Ovary (tissue), 9 donors: ENCODE results near the gene NEK2. TPM values are rescaled to one million over a fixed set of nuclear protein-coding genes. Genes with fewer than 3 reads are reported as not detected.

ENCODE experiments used
- DNase-seq, 5 donors: peaks; one replicate each; pipeline ENCODE4 v3.0.0-alpha.2; 2019 to 2020
- H3K27ac ChIP-seq, 2 donors: fragments of 200-600 bp; one replicate each; pipeline versions ENCODE4 v1.5.1 to v1.8.0; 2019 to 2022
- H3K27me3 ChIP-seq: fragments of 200-600 bp; one replicate; pipeline ENCODE4 v1.8.0; 2022
- H3K36me3 ChIP-seq: fragments of 200-600 bp; sonication (generic); one replicate; pipeline ENCODE4 v1.5.1; 2019
- H3K4me1 ChIP-seq: one replicate; pipeline ENCODE4 v1.8.1; 2013; ENCODE audit warnings: mild to moderate bottlenecking, moderate library complexity; ENCODE audit not compliant: insufficient read depth
- H3K4me3 ChIP-seq: fragments of 200-600 bp; sonication (generic); one replicate; pipeline ENCODE4 v1.5.1; 2017
- H3K9me3 ChIP-seq, 2 donors: fragments of 200-600 bp in 1 of 2; sonication (generic) in 1 of 2; one replicate each; pipeline versions ENCODE4 v1.5.1 to v1.8.1; 2013 to 2019; ENCODE audit warnings: mild to moderate bottlenecking in 1 of 2, moderate library complexity in 1 of 2
- CTCF ChIP-seq, 3 donors: fragments of 450-650 bp in 2 of 3; fragments of 200-600 bp in 1 of 3; IDR thresholded peaks; one replicate each; pipeline versions ENCODE4 v1.5.1 to v1.8.0; 2016 to 2022; ENCODE audit warnings: antibody characterized with exemption in 3 of 3, mild to moderate bottlenecking in 1 of 3
- EP300 ChIP-seq: sonication (generic); formaldehyde crosslinking; IDR thresholded peaks from one replicate; pipeline ENCODE4 v1.6.1; 2017; ENCODE audit warnings: antibody characterized with exemption
- POLR2A ChIP-seq: fragments of 450-650 bp; IDR thresholded peaks from one replicate; pipeline ENCODE4 v1.6.1; 2017; ENCODE audit warnings: antibody characterized with exemption, mild to moderate bottlenecking, moderate library complexity
- WGBS, 3 donors: extraction: QIAGEN DNeasy Blood & Tissue Kit in 1 of 3; methylation state at CpG; one replicate each; pipeline versions ENCODE4 v1.1.5 to v1.1.7; 2013 to 2017; 5-methylcytosine and 5-hydroxymethylcytosine counted together
- intact Hi-C, 4 donors: fragments of 100-400 bp; cut with DNase I; formaldehyde crosslinking; loops; one replicate each; pipeline versions ENCODE4 v1.11.0 to v1.15.1; 2022 to 2023
- polyA plus RNA-seq, 2 donors: library from polyadenylated mRNA; stranded (reverse); fragments of 200-250 nt in 1 of 2; fragments of 350-450 nt in 1 of 2; fragmentation: Illumina TruSeq in 1 of 2; extraction: RNeasy Lipid Tissue Mini Kit (QIAGEN cat#74804) in 1 of 2; gene quantifications; one replicate each; pipeline ENCODE4 v1.2.3, GENCODE V29; 2013 to 2014
- total RNA-seq, 7 donors: library from RNA; depleted of rRNA in 2 of 7; stranded (reverse); fragments of >200 nt in 2 of 7; fragmentation: NEBNext Ultra II Directional in 3 of 7; extraction: Animal tissue kit (Norgen Biotek cat#: 25700) in 3 of 7; gene quantifications; one replicate each; pipeline versions ENCODE4 v1.1.0 to v1.2.4, GENCODE V29; 2016 to 2023
- donor health status: DM: no; HTN: no; CAD: no; lungs with moderate emphysema.
- donor health status: DM: no; HTN: no; CAD: no.
- donor health status: Bipolar disorder and iron deficiency.
- donor health status: DM: yes; HTN: yes; CAD: no.
- donor health status: DM: no; HTN: no; CAD: no.
- donor health status: DM: yes; HTN: yes; CAD: no.

The NEK2 gene
- total and polyA plus RNA-seq, 9 donors, result 0.20 to 1.8 (median 0.37) TPM; not detected in 4

GRCh38 chr1:211688421-211688820, 13.0 kb upstream of the NEK2 start:
- Histone ChIP-seq H3K36me3 (no peaks in the 10 kb centered on the region), H3K9me3 (no peaks in the 10 kb centered on the region), H3K4me1 (no peaks in the 10 kb centered on the region), H3K27me3 (no peaks in the 10 kb centered on the region), H3K4me3 (no peak overlapping the region), H3K27ac (no peak overlapping the region)
- WGBS, 3 donors, result 91 to 98% (median 92%) methylated on average over 2 of the region's 2 CpGs
- no peak for TF ChIP-seq EP300
- TF ChIP-seq POLR2A, result no peak
- TF ChIP-seq CTCF (IDR thresholded peaks at IDR 0.05), result no peak
- DNase-seq, result no peak
- intact Hi-C loops, result loop anchor here in 2 of 4 donors (10.0 kb wide), 2 partner anchors 146 to 776 kb away; partner anchors contain the start of gene LPGAT1 (in 1 of the 2)

GRCh38 chr1:211687462-211688215, 12.2 kb upstream of the NEK2 start:
- H3K27me3 ChIP-seq, result no peaks in the 10 kb centered on the region
- WGBS, 3 donors, result 91 to 94% (median 93%) methylated on average over 16 of the region's 16 CpGs
- no peaks in the 10 kb centered on the region for H3K4me1 ChIP-seq
- H3K4me3 ChIP-seq, result no peak overlapping the region
- no peaks in the 10 kb centered on the region for H3K9me3 ChIP-seq
- no peak for TF ChIP-seq EP300
- no peak for TF ChIP-seq POLR2A
- no peak for TF ChIP-seq CTCF (IDR thresholded peaks at IDR 0.05)
- intact Hi-C loops, result loop anchor here in 2 of 4 donors (10.0 kb wide), 2 partner anchors 147 to 777 kb away; partner anchors contain the start of gene LPGAT1 (in 1 of the 2)
- no peaks in the 10 kb centered on the region for H3K36me3 ChIP-seq
- no peak overlapping the region for H3K27ac ChIP-seq
- no peak for DNase-seq

DNA sequence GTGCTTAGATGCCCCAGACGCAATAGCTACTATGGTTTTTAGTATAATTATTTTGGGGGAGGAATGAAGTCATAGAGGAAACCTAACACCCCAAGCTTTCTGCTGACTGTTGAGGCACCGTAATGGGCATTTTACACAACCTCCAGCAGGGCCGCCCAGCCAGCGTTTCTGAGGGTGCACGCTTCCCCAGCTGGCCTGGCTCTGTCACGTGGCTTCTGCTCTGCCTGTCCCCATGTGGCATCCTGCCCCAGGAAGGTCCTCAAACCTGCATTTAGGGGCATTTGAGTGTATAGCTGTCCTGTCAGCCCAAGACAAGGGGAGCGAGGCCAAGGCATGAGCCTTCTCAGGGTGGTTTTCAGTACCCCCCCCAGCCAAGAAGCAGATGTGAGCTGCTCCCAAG, 10.4 kb upstream of the NEK2 start:
- WGBS, 3 donors, result 79 to 85% (median 82%) methylated on average over 7 of the region's 7 CpGs
- TF ChIP-seq EP300 (no peak), POLR2A (no peak), CTCF (IDR thresholded peaks at IDR 0.05) (no peak)
- no peaks in the 10 kb centered on the region for H3K4me1 ChIP-seq
- H3K27ac ChIP-seq, result no peak overlapping the region
- DNase-seq, result no peak
- no peaks in the 10 kb centered on the region for H3K27me3 ChIP-seq
- H3K9me3 ChIP-seq, result no peaks in the 10 kb centered on the region
- intact Hi-C loops, result loop anchor here in 2 of 4 donors (10.0 kb wide), 2 partner anchors 149 to 779 kb away; partner anchors contain the start of gene LPGAT1 (in 1 of the 2)
- H3K4me3 ChIP-seq, result no peak overlapping the region
- no peaks in the 10 kb centered on the region for H3K36me3 ChIP-seq

DNA sequence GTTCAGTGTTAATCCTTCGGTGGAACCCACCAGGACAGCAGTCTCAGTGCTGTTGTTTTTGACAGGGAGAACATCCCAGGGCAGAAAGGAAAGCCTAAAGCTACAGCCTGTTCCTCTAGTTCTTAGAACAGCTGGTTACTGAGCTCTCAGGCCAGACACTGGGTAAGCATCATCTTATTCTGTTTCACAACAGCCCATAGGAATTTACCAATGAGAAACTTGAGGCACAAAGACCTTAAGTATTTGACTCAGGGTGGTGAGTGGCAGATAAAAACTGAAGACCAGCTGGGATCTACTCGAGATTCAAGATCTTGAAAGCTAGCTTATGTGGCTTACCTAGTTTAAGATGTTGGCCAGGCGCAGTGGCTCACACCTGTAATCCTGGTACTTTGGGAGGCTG, 9.4 kb upstream of the NEK2 start:
- intact Hi-C loops, result loop anchor here in 2 of 4 donors (10.0 kb wide), 2 partner anchors 150 to 780 kb away; partner anchors contain the start of gene LPGAT1 (in 1 of the 2)
- H3K27me3 ChIP-seq, result no peaks in the 10 kb centered on the region
- TF ChIP-seq EP300 (no peak), CTCF (IDR thresholded peaks at IDR 0.05) (no peak), POLR2A (no peak)
- H3K4me1 ChIP-seq, result no peaks in the 10 kb centered on the region
- H3K27ac ChIP-seq, result no peak overlapping the region
- no peaks in the 10 kb centered on the region for H3K9me3 ChIP-seq
- no peak for DNase-seq
- 76 to 85% (median 79%) methylated on average over 3 of the region's 3 CpGs for WGBS, 3 donors
- no peak overlapping the region for H3K4me3 ChIP-seq
- no peaks in the 10 kb centered on the region for H3K36me3 ChIP-seq
